SK-N-SH treated with all-trans-retinoic acid at 6 μM for 48 hours (cell line): ENCODE results near the gene MRPL51.

ENCODE experiments used
- ATAC-seq: fragments of 200-7000 bp; cut with Tn5 transposase; 3 replicates; pipeline ENCODE4 v1.9.1; 2020; ENCODE audit warnings: mild to moderate bottlenecking, moderate library complexity
- ARNTL ChIP-seq: fragments of 450-650 bp; formaldehyde crosslinking; IDR thresholded peaks from 2 replicates; pipeline ENCODE4 v1.5.0; 2020; ENCODE audit warnings: low read depth, mild to moderate bottlenecking, moderate library complexity, borderline replicate concordance
- BACH2 ChIP-seq: fragments of 250-450 bp; sonication (Bioruptor Pico); IDR thresholded peaks from 2 replicates; pipeline ENCODE4 v1.9.0; 2021; ENCODE audit warnings: mild to moderate bottlenecking, borderline replicate concordance
- ESRRG ChIP-seq: fragments of 250-450 bp; sonication (Bioruptor Pico); IDR thresholded peaks from 2 replicates; pipeline ENCODE4 v1.6.1; 2021; ENCODE audit warnings: mild to moderate bottlenecking
- GLIS3 ChIP-seq: fragments of 250-450 bp; sonication (Bioruptor Pico); IDR thresholded peaks from 2 replicates; pipeline ENCODE4 v1.5.0; 2020; ENCODE audit warnings: mild to moderate bottlenecking, moderate library complexity
- ISL1 ChIP-seq: fragments of 250-450 bp; sonication (Bioruptor Pico); IDR thresholded peaks from 2 replicates; pipeline ENCODE4 v2.1.2; 2022; ENCODE audit warnings: mild to moderate bottlenecking, moderate library complexity
- OSR1 ChIP-seq: fragments of 250-450 bp; sonication (Bioruptor Pico); IDR thresholded peaks from 2 replicates; pipeline ENCODE4 v1.8.0; 2022; ENCODE audit warnings: moderate library complexity, mild to moderate bottlenecking, inconsistent platforms
- POU6F1 ChIP-seq: fragments of 250-450 bp; sonication (Bioruptor Pico); IDR thresholded peaks from 2 replicates; pipeline ENCODE4 v1.8.0; 2021; ENCODE audit warnings: low read depth, mild to moderate bottlenecking, moderate library complexity, borderline replicate concordance
- PPARA ChIP-seq: fragments of 250-450 bp; sonication (Bioruptor Pico); IDR thresholded peaks from 2 replicates; pipeline ENCODE4 v1.5.0; 2020; ENCODE audit warnings: mild to moderate bottlenecking, borderline replicate concordance
- RARB ChIP-seq: fragments of 250-450 bp; sonication (Bioruptor Pico); IDR thresholded peaks from 2 replicates; pipeline ENCODE4 v1.8.0; 2021; ENCODE audit warnings: mild to moderate bottlenecking, moderate library complexity
- SNAI2 ChIP-seq: fragments of 250-450 bp; sonication (Bioruptor Pico); IDR thresholded peaks from 2 replicates; pipeline ENCODE4 v1.5.0; 2020; ENCODE audit warnings: mild to moderate bottlenecking, moderate library complexity
- TCF4 ChIP-seq: fragments of 250-450 bp; sonication (Bioruptor Pico); IDR thresholded peaks from 2 replicates; pipeline ENCODE4 v1.8.0; 2021; ENCODE audit warnings: mild to moderate bottlenecking, moderate library complexity, borderline replicate concordance
- TOX ChIP-seq: fragments of 250-450 bp; sonication (Bioruptor Pico); IDR thresholded peaks from 2 replicates; pipeline ENCODE4 v1.8.0; 2021; ENCODE audit warnings: mild to moderate bottlenecking, moderate library complexity, borderline replicate concordance
- TSHZ2 ChIP-seq: fragments of 250-450 bp; sonication (Bioruptor Pico); IDR thresholded peaks from 2 replicates; pipeline ENCODE4 v1.5.0; 2020; ENCODE audit warnings: mild to moderate bottlenecking, moderate library complexity
- ZFP3 ChIP-seq: fragments of 250-450 bp; sonication (Bioruptor Pico); IDR thresholded peaks from 2 replicates; pipeline ENCODE4 v1.5.0; 2020; ENCODE audit warnings: mild to moderate bottlenecking, moderate library complexity
- ZFP30 ChIP-seq: fragments of 450-650 bp; formaldehyde crosslinking; IDR thresholded peaks from 2 replicates; pipeline ENCODE4 v1.5.0; 2022; ENCODE audit warnings: mild to moderate bottlenecking, moderate library complexity
- ZNF565 ChIP-seq: fragments of 450-650 bp; formaldehyde crosslinking; conservative IDR thresholded peaks from 2 replicates; pipeline ENCODE4 v1.5.0; 2020; ENCODE audit warnings: low read depth, mild to moderate bottlenecking, moderate library complexity
- ZNF70 ChIP-seq: fragments of 450-650 bp; formaldehyde crosslinking; IDR thresholded peaks from 2 replicates; pipeline ENCODE4 v1.5.0; 2020; ENCODE audit warnings: mild to moderate bottlenecking, moderate library complexity
- ZNF8 ChIP-seq: fragments of 450-650 bp; formaldehyde crosslinking; IDR thresholded peaks from 2 replicates; pipeline ENCODE4 v1.5.0; 2020; ENCODE audit warnings: mild to moderate bottlenecking, moderate library complexity
- TF ChIP-seq, protein P1 (sequence below): fragments of 250-450 bp; sonication (Bioruptor Pico); IDR thresholded peaks from 2 replicates; pipeline ENCODE4 v1.8.0; 2020; ENCODE audit warnings: mild to moderate bottlenecking, moderate library complexity, borderline replicate concordance
- TF ChIP-seq, protein P2 (sequence below): fragments of 250-450 bp; sonication (Bioruptor Pico); IDR thresholded peaks from 2 replicates; pipeline ENCODE4 v1.5.1; 2021; ENCODE audit warnings: mild to moderate bottlenecking, moderate library complexity

The MRPL51 gene

DNA sequence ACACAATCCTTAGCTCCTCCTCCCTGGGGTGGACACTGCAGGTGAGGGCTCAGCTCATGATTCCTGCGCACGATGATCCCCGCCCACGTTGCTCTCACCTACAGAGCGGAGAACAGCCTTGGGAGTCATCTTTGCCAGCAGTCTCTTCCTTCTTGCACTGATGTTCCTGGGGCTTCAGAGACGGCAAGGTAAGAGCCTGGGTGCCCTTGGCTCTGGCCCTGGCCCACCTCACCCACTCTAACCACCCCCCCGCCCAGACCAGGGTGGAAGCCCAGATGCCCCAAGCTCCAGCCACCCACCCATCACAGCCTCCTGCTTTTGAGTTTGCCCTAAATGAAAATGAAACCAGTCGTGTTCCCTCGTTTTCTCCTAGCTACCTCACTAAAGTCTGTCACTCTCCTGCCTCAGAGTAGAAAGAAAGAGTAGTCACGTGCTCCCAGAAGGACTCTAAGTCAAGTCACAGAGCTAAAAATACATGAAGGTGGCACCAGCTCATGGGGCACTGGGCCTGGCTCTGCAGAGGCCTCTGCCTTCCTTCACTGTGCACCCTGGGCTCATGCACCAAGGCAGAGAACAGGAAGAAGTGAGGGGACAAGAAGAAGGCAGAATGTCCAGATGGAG, 32.2 kb downstream of the MRPL51 start (continued):
- TF ChIP-seq, protein P1, sequence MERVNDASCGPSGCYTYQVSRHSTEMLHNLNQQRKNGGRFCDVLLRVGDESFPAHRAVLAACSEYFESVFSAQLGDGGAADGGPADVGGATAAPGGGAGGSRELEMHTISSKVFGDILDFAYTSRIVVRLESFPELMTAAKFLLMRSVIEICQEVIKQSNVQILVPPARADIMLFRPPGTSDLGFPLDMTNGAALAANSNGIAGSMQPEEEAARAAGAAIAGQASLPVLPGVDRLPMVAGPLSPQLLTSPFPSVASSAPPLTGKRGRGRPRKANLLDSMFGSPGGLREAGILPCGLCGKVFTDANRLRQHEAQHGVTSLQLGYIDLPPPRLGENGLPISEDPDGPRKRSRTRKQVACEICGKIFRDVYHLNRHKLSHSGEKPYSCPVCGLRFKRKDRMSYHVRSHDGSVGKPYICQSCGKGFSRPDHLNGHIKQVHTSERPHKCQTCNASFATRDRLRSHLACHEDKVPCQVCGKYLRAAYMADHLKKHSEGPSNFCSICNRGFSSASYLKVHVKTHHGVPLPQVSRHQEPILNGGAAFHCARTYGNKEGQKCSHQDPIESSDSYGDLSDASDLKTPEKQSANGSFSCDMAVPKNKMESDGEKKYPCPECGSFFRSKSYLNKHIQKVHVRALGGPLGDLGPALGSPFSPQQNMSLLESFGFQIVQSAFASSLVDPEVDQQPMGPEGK = no peak
- TF ChIP-seq TOX (no peak), ZNF565 (CRISPR knock-in tag) (no peak)

GRCh38 chr12:6459004-6459337, 34.1 kb downstream of the MRPL51 start:
- ATAC-seq = no peak; the same call in 2 of the 3 replicates
- TF ChIP-seq TCF4 (no peak), SNAI2 (CRISPR knock-in tag) (no peak), ESRRG (CRISPR knock-in tag) (no peak), ZNF8 (no peak), ISL1 (CRISPR knock-in tag) (no peak), ARNTL (CRISPR knock-in tag) (no peak), ZFP30 (CRISPR knock-in tag) (no peak), PPARA (no peak), TSHZ2 (no peak), ZNF70 (CRISPR knock-in tag) (no peak), RARB (CRISPR knock-in tag) (no peak), BACH2 (CRISPR knock-in tag) (no peak), ZFP3 (CRISPR knock-in tag) (no peak), ZNF565 (CRISPR knock-in tag) (no peak), POU6F1 (CRISPR knock-in tag) (no peak), TOX (no peak)
- TF ChIP-seq, protein P1 = no peak
- TF ChIP-seq, protein P2, sequence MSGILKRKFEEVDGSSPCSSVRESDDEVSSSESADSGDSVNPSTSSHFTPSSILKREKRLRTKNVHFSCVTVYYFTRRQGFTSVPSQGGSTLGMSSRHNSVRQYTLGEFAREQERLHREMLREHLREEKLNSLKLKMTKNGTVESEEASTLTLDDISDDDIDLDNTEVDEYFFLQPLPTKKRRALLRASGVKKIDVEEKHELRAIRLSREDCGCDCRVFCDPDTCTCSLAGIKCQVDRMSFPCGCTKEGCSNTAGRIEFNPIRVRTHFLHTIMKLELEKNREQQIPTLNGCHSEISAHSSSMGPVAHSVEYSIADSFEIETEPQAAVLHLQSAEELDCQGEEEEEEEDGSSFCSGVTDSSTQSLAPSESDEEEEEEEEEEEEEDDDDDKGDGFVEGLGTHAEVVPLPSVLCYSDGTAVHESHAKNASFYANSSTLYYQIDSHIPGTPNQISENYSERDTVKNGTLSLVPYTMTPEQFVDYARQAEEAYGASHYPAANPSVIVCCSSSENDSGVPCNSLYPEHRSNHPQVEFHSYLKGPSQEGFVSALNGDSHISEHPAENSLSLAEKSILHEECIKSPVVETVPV (CRISPR knock-in tag) = no peak

- no peak for ATAC-seq
- TF ChIP-seq GLIS3 (CRISPR knock-in tag) = no peak
- no peak for TF ChIP-seq OSR1 (CRISPR knock-in tag)
- no peak for TF ChIP-seq ISL1 (CRISPR knock-in tag)
- TF ChIP-seq TSHZ2 = no peak
- TF ChIP-seq, protein P1 = no peak
- no peak for TF ChIP-seq ZNF70 (CRISPR knock-in tag)
- no peak for TF ChIP-seq POU6F1 (CRISPR knock-in tag)
- TF ChIP-seq TCF4 = no peak
- TF ChIP-seq BACH2 (CRISPR knock-in tag) = no peak
- no peak for TF ChIP-seq TOX
- no peak for TF ChIP-seq ZFP3 (CRISPR knock-in tag)
These were observed 34.6 kb downstream of the MRPL51 start for GRCh38 chr12:6458281-6459003.
